HG03280 (cell line): Measurements from ENCODE around the gene C6orf89.
"Not testable (repeated sequence)": the region's sequence is repeated elsewhere in the genome, so short reads cannot be mapped to it uniquely, and the experiment has no call there.

Source experiments
- ATAC-seq: cut with Tn5 transposase; IDR thresholded peaks from one replicate; pipeline ENCODE4 v1.9.1; 2021; ENCODE audit warnings: mild to moderate bottlenecking, moderate library complexity; ENCODE audit not compliant: unreplicated experiment

Gene C6orf89

DNA sequence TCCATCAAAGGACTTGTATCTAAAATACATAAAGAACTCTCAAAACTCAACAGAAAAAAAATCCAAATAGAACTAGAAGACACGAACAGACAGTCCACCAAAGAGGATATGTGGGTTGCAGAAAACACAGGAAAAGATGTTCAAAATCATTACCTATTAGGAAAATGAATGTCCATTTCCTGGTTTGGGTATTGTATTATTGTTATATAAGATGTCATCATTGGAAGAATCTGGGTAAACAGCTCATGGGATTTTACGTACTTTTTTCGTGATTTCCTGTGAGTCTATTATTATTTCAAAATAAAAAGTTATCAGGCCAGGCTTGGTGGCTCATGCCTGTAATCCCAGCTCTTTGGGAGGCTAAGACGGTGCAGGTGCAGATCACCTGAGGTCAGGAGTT lies 59.5 kb downstream of the C6orf89 start:
- no peak for ATAC-seq

DNA sequence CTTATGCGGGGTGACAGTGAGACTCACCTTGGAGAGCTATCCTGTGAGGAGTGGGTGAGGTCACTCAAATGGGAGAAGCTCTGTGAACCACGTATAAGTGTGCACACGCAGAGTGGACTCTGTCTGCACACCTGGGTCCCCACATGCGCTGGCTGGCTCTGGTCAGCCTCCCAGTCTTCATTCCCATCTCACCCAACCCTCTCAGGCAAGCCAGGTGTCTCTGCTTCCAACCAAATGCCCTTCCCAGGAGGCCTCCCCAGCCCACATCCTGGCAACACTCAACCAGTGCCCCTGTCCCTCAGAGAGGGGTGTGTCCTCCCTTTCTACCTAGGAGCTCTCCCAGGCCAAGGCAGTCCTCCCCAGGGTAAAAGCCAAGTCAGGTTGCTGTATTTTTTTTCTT lies 60.8 kb downstream of the C6orf89 start:
- no peak for ATAC-seq

DNA sequence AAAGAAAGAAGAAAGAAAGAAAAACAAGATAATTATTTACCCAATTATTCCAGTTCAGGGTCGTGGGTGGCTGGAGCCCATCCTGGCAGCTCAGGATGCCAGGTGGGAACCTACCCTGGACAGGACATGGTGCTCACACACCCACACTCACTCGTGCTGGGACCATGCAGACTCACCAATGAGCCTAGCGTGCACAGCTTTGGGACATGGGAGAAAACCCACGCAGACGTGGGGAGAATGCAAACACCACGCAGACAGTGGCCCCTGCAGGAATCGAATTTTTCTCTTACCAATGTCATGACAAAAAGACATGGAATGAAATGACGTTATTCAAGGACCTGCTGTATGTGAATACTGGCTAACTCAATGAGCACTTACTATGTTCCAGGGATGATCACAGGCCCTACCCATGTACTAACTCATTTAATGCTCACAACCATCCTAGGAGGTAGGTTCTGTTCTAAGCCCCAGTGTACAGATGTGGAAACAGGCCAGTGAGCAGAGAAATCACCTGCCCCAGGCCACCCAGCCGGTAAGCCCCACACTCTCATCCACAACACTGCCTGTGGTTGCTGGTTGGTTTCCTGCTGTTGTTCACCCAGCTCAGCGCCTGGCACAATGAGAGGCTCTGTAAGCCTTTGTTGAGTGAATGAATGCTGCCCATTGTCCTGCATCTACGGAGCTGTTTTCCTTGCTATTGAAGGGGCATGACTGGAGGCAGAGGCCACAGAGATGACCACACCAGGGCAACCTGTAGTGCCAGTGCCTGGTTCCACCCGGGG lies 62.0 kb downstream of the C6orf89 start:
- no peak for ATAC-seq

DNA sequence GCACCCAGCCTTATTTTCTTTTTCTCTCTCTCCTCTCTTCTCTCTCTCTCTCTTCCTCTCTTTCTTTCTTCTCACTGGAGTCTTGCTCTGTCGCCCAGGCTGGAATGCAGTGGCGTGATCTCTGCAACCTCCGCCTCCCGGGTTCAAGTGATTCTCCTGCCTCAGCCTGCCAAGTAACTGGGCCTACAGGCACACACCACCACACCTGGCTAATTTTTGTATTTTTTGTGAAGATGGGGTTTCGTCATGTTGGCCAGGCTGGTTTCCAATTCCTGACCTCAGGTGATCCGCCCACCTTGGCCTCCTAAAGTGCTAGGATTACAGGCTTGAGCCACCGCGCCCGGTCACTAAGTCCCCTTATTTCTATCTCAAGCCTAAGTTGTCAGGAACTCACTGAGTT lies 63.3 kb downstream of the C6orf89 start:
- not testable (repeated sequence) for ATAC-seq

DNA sequence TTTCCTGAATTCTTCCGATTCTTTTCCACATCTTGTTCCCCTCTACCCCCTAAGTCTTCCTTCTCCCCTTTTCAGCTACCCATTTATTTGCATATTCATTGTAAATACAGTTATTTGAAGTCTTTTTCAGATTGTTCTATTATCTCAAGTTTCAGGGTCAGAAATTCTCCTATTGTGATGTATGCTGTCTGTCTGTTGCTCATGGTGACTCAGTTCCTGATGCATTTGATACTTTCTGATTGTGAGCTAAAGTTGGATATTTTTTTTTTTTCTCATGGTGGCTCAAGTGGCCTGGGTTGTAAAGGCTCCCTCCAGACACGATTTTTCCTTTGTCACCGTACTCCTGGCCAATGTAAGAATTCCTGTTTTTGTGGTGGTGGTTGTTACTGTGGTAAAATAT lies 63.9 kb downstream of the C6orf89 start:
- ATAC-seq: no peak

DNA sequence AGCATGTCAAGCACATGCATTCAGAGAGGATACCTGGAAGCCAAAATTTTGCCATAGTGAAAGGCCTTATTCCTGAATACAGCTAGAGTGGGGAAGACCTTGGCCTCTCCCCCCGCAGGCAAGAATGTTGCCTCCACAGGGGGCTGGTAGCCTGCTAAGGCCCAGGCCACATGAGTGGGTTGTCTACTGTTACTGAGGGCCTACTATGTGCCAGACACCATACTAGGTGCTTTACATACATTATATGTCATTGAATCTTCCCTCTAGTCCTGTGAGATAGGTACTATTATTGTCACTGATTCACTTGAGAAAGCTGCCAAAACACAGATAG lies 68.1 kb downstream of the C6orf89 start:
- ATAC-seq: no peak

DNA sequence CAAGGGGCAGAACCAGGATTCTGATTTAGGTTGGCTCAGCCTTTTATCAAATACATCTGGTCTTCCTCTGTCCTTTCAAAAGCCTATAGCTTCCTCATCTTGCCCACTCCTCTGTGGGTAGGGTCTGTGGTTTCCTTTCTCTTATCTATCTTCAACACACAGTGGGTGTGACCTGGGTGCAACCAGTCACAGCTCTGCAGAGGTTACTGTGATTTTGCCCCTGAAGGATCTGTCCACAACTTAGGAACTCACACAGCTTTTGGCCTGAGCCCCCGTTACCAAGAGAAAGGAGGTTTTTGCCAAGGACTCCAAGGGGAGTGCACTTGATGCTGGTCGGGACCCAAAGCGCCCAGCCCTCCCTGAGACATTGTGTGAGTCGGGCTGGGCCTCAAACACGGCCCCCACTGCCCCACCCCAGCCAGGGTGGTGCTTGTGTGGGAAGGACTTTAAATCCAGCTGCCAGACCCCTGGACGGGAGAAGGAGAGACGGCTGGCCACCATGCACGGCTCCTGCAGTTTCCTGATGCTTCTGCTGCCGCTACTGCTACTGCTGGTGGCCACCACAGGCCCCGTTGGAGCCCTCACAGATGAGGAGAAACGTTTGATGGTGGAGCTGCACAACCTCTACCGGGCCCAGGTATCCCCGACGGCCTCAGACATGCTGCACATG lies 68.6 kb downstream of the C6orf89 start, which contains the start of gene PI16:
Gene PI16 (plus strand): TSS at position 477 of the 670 bp plus-strand sequence. CDS start 23 bp downstream, at position 500.
- no peak for ATAC-seq

DNA sequence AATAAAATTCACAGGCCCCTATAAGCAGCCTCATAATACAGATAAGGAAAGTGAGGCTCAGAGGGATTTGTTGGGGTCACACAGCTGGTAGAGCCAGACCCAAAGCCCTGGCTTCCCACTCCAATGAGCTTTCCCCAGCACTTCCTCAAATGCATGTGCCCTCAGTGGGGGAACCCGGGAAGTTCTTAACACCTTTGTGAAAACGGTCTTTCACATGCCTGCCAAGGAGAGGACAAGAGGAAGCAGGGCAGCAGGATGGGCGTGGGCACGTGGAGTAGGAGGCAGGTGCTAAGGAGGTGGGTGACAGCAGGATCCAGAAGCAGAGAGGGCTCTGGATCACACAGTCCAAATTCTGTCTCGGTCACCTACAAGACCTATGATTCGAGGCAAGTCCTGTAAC lies 69.4 kb downstream of the C6orf89 start:
- ATAC-seq: no peak

DNA sequence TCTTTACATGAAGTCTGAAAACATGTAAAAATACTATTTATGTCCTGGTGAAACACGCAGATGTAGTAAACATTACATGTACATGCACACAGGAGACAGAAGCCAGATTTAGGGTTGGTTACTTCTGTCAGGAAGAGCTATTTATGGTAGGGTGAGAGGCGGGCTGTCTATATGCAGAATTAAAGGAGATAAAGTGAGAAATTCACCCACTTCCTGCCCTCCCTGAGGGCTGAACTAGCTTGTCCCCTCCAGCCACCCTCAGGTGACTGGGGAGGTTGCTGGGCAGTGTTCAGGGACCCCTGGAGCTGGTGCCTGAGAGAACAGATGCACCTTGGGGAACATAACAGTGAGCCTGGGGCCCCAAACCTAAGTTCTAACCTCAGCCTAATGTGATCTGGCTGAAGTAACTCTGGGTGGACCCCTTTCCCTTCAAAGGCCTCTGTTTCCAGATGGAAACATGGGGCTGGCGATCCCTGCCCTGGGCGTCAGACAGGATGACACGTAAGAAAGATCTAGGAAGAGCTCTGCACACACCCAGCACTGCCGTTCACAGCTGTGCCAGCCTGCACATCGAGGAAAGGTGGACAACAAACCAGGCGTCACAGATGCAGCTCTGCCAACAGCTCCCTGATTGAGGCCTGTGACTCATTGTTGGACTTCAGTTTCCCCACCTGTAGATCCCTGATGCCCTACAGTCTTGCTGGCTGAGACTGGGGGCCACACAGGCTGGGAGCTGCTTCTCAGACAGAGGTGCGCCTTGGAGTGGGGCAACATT lies 70.1 kb downstream of the C6orf89 start:
- ATAC-seq: no peak

DNA sequence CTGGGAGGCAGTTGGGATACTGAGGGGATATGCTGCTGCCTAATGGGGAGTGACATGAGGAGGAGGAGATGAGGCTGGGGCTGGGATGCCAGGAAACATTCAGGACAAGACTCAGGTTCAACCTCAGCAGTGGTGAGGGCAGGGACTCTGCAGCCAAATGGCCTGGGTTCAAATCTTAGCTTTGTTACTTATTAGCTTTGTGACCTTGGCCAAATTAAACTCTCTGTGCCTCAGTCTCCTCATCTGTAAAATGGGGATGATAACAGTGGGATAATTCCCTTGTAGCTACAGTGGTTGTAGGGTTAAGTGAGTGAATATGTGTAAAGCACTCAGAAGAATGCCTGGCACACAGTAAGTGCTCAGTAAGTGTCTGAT lies 70.7 kb downstream of the C6orf89 start:
- ATAC-seq: no peak

DNA sequence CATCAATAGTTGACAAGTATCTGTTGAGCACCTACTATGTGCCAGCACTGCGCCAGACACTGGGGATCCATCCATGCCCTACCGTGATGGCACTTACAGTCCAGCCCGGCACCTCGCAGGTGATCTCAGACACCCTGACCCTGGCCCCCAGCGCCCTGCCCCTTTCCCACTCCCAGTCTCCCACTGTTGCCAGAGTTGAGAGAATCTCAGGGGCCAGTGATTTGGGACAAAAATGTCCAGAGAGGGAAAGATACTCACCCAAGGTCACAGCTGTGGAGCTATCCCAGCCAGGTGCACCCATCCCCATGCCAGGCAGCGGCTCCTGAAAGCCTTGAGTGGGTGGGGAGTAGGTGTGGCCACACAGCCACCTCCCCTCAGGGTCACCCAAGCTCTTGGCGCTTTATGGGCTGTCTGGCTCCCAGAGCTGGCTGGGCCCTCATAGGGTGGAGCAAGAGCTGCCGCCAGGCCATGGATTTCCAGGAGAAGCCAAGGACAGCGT lies 72.1 kb downstream of the C6orf89 start:
- no peak for ATAC-seq

DNA sequence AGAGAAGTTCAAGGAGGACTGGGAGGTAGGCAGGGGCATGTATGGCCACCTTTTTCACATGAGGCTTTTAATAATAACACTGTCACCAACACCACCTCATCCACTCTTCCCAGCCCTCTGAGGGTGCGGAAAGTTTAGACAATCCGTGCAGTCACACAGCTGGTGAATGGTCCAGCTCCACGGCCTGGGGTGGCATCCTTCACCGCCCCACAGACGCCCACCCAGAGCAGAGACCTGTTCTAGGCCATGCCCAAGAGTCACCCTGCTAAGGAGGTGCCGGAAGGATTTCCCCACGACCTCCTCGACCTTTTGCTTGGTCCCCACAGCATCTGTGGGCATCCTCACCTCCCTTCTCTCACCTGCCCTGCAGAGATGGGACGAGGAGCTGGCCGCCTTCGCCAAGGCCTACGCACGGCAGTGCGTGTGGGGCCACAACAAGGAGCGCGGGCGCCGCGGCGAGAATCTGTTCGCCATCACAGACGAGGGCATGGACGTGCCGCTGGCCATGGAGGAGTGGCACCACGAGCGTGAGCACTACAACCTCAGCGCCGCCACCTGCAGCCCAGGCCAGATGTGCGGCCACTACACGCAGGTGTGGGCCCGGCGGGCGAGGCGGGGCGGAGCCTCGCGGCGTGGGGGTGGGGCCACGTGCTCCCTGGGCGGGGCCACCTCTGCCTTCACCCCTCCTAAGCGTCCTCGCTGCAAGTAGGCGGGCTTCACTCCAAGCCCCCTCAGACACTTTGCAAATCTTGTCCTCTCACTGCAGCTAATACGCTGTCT lies 73.2 kb downstream of the C6orf89 start:
- no peak for ATAC-seq

DNA sequence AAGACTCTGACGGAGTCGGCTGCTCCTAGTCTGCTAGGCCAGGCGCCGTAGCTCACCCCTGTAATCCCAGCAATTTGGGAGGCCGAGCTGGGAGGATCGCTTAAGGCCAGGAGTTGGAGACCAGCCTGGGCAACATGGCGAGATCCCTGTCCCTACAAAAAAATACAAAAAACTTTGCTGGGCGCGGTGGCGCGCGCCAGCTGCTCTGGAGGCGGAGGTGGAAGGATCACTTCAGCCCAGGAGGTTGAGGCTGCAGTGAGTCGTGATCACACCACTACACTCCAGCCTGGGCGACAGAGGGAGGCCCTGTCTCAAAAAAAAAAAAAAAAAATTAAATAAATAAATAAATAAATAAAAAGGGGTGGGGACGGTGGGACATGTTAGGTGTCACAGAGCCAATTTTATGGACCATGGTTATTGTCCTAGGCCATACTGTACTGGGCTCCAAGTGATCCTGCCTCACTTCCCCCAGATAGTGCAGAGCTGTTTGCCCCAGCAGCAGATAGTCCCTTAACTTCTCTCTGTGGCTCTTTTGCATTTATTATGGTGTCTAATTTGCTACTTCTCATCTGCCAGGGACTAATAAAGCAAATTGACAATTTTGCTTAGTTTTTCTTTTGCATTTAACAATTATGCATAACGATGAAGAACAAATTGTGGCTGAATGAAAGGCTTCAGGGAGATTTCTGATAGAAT lies 74.0 kb downstream of the C6orf89 start:
- ATAC-seq: no peak

DNA sequence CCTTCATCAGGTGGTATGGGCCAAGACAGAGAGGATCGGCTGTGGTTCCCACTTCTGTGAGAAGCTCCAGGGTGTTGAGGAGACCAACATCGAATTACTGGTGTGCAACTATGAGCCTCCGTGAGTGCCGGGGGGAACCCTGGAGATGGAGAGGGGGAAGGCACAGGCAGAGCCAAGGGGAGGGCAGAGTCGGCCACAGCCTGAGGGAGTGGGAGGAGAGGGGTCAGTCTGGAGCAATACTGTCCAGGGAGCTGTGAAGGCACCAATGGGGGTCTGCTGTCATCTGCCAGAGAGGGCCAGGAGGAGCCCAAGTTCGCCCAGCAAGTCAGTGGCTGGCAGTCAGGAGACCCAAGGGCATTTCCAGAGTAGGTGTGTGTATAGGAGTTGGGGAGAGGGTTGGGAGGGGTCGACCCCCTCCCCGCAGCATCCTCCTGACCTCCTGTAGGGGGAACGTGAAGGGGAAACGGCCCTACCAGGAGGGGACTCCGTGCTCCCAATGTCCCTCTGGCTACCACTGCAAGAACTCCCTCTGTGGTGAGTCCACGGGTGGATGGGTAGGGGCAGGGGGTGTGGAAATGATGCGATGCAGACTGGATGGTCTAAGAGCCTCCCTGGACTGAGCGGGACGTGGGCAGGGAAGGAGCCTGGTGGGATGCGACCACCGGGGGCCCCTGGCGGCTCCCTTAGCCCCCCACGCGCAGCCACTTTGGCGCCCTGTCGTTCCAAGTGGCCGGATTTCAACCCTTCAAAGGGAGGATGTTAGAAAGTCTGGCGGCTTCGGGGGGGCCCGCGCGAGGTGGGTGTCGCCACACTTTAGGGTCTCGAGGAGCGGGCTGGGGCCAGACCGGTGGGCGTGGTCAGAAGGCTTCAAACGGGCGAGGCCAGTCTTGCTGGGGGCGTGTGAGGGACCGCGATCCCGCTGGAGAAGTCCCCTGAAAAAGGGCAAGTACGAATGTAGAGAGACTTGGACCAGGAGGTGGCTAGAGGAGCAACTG lies 76.0 kb downstream of the C6orf89 start:
- ATAC-seq: no peak

DNA sequence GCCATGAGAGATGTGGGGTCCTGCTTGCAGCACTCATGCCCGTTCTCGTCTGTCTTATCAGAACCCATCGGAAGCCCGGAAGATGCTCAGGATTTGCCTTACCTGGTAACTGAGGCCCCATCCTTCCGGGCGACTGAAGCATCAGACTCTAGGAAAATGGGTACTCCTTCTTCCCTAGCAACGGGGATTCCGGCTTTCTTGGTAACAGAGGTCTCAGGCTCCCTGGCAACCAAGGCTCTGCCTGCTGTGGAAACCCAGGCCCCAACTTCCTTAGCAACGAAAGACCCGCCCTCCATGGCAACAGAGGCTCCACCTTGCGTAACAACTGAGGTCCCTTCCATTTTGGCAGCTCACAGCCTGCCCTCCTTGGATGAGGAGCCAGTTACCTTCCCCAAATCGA lies 77.1 kb downstream of the C6orf89 start:
- no peak for ATAC-seq

DNA sequence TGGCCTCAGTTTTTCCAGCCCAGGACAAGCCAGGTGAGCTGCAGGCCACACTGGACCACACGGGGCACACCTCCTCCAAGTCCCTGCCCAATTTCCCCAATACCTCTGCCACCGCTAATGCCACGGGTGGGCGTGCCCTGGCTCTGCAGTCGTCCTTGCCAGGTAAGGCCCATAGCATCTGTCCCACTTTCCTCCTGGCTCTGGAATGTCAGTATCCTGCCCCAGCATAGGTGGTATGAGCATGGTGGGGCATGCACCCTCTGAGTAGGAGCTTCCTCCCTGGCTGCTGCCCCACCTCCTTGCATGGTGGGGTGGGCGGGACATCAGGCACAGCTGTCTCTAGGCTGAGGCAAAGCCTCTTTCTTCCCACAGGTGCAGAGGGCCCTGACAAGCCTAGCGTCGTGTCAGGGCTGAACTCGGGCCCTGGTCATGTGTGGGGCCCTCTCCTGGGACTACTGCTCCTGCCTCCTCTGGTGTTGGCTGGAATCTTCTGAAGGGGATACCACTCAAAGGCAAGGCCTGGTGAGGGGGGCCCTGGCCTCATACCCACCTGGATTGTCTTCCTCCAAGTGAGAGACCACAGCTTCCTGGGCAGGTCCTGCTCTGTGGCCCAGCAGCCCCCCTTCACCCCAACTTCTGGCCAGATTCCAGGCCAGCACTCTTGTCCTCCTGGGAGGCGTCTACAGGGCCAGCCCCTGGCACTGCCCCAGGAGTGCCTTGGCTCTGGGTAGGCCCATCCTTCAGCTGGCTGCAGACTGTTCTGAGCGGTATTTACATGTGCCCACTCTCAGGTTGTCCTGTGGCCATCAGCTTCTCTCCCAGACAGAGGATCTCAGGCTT lies 77.9 kb downstream of the C6orf89 start:
- ATAC-seq: no peak

DNA sequence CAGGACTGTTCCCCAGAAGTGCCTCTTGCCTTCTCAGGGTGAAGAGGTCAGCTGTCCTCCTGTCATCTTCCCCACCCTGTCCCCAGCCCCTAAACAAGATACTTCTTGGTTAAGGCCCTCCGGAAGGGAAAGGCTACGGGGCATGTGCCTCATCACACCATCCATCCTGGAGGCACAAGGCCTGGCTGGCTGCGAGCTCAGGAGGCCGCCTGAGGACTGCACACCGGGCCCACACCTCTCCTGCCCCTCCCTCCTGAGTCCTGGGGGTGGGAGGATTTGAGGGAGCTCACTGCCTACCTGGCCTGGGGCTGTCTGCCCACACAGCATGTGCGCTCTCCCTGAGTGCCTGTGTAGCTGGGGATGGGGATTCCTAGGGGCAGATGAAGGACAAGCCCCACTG lies 78.6 kb downstream of the C6orf89 start:
- ATAC-seq: no peak

DNA sequence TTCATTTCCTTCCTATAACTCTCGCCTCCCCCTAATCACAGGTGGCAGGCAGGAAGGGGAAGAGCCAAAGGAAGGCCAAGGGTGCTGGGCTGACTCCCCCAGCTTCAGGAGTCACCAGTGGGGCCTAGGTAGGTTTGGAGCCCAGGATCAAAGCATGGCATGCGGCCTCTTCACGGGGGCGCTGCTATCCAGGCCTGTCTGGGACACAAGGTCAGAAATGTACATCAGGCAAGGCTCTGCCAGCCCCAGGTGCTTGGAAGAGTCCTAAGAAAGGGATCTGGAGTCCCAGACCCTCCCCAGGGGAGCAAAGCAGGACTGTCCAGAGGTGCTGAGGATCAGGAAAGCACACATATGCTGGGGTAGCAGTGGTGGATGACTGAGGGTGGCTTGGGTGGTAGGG lies 79.2 kb downstream of the C6orf89 start:
- ATAC-seq: no peak
